ENCODE measurements around the gene OBP2A. TPM values are rescaled to one million over a fixed set of nuclear protein-coding genes. Genes with fewer than 3 reads are reported as not detected.
"Not testable (repeated sequence)": the region's sequence is repeated elsewhere in the genome, so short reads cannot be mapped to it uniquely, and the experiment has no call there.

The OBP2A gene
- total and polyA plus RNA-seq, 4 donors = not detected

DNA sequence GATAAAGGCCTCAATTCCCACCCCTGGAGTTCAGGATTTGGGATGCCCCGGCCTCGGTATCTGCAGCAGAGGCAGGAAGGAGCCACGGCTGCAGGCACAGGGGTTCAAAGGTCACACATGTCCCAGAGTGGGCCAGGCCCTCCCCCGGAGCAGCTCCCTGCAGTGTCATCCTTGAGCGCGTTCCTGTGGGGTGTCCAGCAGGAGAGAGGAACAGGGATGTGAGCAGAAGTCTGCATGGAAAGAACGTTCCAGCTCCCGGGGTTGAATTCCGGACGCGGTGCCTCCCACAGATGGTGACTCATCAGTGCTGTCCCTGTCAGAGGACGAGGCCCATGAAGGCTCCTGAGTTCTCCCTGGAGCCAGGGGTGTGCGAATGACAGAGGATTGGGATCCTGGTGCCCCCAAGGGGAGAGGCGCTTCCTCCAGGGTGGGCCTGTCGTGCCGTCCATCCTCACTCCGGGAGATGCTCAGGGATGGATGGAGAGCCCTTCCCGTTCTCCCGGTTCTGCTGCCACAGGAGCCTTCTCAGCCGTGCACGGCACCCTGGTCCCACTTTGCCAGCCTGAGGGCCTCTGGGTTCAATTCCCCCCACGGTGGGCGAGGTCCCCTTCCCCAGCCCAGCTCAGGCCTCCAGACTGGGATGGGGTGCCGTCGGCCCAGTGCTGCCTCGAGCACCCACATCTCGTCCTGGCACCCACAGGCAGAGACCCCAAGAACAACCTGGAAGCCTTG, 21.6 kb upstream of the OBP2A start:
- DNase-seq (peak in 1 of 2 donors; percentile 73), ATAC-seq (ENCODE audit: low FRiP score) (no peak)
- Histone ChIP-seq H3K27ac (ENCODE audit: low read depth in 1 of 2, low read length in 2 of 2) (no peak overlapping the region), H3K4me1 (ENCODE audit: control insufficient read depth in 1 of 2, insufficient read depth in 2 of 2, low read length in 2 of 2) (no peaks in the 10 kb centered on the region), H3K36me3 (ENCODE audit: control insufficient read depth in 1 of 2, insufficient read depth in 2 of 2, low read length in 1 of 2) (no peaks in the 10 kb centered on the region), H3K27me3 (ENCODE audit: control insufficient read depth in 1 of 2, insufficient read depth in 2 of 2, low read length in 1 of 2) (no peaks in the 10 kb centered on the region), H3K4me3 (ENCODE audit: low read length in 2 of 2) (no peak overlapping the region), H3K9me3 (ENCODE audit: control insufficient read depth, low read length) (no peaks in the 10 kb centered on the region)
- intact Hi-C loops (cut with DNase I) = no loop called here
- 66 to 68% methylated on average over 27 of the region's 27 CpGs for WGBS, 2 donors

DNA sequence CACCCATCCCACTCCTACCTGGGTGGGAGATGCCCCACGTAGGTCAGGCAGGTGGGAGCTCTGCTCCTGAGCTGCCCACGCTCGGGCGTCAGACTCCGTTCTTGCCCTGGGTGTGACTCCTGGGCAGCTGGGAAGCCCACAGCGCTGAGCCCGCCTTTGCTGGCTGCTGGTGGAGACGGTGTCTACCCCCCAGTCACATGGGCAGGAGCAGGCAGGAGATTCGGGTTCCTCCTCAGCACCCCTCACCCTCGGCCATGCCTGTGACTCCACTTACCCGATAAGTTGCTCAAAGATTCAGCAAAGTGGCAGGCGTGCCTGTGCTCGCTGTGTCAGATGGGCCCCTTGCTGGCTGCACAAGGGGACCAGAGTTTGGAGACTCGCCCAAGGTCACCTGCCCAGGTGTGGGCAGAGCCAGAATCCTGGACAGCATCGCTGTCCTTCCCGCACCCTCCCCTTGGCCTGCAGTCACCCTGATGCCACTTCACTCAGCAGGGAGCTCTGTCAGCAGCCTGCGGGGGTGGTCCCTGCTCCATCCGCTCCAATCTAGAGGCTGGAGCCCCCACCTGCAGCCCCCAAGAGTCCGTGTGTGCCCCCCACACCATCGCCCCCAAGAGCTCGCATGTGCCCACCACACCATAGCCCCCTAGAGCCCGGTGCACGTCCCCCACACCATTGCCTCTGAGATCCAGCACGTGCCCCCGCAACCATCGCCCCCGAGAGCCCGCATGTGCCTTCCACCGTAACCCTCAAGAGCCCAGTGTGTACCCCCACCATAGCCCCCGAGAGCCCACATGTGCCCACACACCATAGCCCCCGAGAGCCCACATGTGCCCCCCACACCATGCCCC, 20.5 kb upstream of the OBP2A start:
- WGBS, 2 donors = 83 to 86% methylated on average over 31 of the region's 31 CpGs
- Histone ChIP-seq H3K4me1 (ENCODE audit: control insufficient read depth in 1 of 2, insufficient read depth in 2 of 2, low read length in 2 of 2) (no peaks in the 10 kb centered on the region), H3K27me3 (ENCODE audit: control insufficient read depth in 1 of 2, insufficient read depth in 2 of 2, low read length in 1 of 2) (no peaks in the 10 kb centered on the region), H3K27ac (ENCODE audit: low read depth in 1 of 2, low read length in 2 of 2) (no peak overlapping the region), H3K36me3 (ENCODE audit: control insufficient read depth in 1 of 2, insufficient read depth in 2 of 2, low read length in 1 of 2) (no peaks in the 10 kb centered on the region), H3K9me3 (ENCODE audit: control insufficient read depth, low read length) (no peaks in the 10 kb centered on the region), H3K4me3 (ENCODE audit: low read length in 2 of 2) (no peak overlapping the region)
- DNase-seq = no peak
- intact Hi-C loops (cut with DNase I) = no loop called here
- ATAC-seq (ENCODE audit: low FRiP score) = no peak

DNA sequence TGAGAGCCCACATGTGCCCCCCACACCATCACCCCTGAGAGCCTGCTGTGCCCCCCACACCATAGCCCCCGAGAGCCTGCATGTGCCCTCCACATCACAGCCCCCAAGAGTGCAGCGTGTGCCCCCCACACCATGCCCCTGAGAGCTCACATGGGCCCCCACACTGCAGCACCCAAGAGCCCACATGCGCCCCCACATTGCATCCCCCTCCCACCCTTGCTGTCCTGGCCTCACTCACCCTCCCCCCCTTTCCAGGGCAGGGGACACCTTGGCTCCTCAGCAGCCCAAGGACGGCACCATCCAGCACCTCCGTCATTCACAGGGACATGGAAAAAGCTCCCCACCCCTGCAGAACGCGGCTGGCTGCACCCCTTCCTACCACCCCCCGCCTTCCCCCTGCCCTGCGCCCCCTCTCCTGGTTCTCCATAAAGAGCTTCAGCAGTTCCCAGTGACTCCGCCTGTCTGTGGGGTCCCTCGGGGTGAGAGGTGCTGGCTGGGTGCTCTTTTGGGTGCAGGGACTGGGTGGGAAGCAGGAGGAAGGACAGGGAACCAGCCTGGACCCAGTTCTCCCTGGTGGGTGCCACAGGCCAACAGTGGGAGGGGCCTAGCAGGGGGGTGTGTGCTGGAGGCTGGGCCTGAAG, 19.7 kb upstream of the OBP2A start:
- Histone ChIP-seq H3K9me3 (ENCODE audit: control insufficient read depth, low read length) (peaks cover 2% of the 10 kb centered on the region), H3K27me3 (ENCODE audit: control insufficient read depth in 1 of 2, insufficient read depth in 2 of 2, low read length in 1 of 2) (no peaks in the 10 kb centered on the region), H3K36me3 (ENCODE audit: control insufficient read depth in 1 of 2, insufficient read depth in 2 of 2, low read length in 1 of 2) (no peaks in the 10 kb centered on the region), H3K4me3 (ENCODE audit: low read length in 2 of 2) (no peak overlapping the region), H3K27ac (ENCODE audit: low read depth in 1 of 2, low read length in 2 of 2) (no peak overlapping the region), H3K4me1 (ENCODE audit: control insufficient read depth in 1 of 2, insufficient read depth in 2 of 2, low read length in 2 of 2) (no peaks in the 10 kb centered on the region)
- intact Hi-C loops (cut with DNase I) = no loop called here
- 77 to 79% methylated on average over 10 to 11 of the region's 11 CpGs for WGBS, 2 donors
- no peak for ATAC-seq (ENCODE audit: low FRiP score)
- no peak for DNase-seq

DNA sequence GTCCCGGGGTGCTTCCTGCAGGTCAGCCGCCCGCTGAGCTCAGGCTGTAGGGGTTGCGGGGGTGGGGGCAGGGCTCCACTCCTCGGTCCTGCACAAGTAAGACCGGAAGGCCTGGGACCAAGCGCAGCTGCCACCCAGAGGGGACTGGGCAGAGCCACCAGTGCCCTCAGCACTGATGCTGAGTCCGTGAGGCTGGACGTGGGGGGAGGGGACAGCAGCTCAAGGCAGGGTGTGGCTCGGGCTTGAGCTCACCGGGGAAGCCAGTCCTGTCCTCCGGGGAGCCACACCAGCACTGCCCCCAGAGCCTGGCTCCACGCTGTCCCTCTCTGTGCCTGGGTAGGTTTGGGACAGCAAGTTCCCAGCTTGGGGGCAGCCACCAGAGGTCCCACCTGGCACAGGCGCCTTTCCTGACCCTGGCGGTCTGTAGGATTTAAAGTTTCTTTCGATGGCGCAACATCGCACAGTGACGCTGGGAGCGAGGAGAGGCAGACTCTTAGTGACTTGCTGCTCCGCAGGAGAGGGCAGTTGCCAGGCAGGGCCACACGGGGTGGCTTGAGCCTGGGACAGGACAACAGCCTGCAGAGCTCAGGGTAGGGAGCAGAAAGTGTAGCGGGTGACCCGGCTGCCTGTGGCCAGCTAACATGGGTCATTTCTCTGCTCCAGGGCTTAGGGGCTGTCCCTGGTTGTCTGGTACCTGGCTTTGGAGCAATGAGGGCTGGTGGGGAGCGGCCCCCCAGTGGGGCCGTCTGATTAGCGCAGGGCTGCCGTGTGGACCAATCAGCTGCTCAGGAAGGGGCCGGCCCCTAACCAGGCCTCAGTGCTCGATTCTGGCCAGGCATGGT, 19.0 kb upstream of the OBP2A start:
- H3K27ac ChIP-seq (ENCODE audit: low read depth in 1 of 2, low read length in 2 of 2) = no peak overlapping the region
- no peak for ATAC-seq (ENCODE audit: low FRiP score)
- no peaks in the 10 kb centered on the region for H3K27me3 ChIP-seq (ENCODE audit: control insufficient read depth in 1 of 2, insufficient read depth in 2 of 2, low read length in 1 of 2)
- DNase-seq = no peak
- H3K4me3 ChIP-seq (ENCODE audit: low read length in 2 of 2) = no peak overlapping the region
- 68 to 70% methylated on average over 28 to 30 of the region's 30 CpGs for WGBS, 2 donors
- intact Hi-C loops (cut with DNase I) = no loop called here
- H3K4me1 ChIP-seq (ENCODE audit: control insufficient read depth in 1 of 2, insufficient read depth in 2 of 2, low read length in 2 of 2) = no peaks in the 10 kb centered on the region
- H3K36me3 ChIP-seq (ENCODE audit: control insufficient read depth in 1 of 2, insufficient read depth in 2 of 2, low read length in 1 of 2) = no peaks in the 10 kb centered on the region
- H3K9me3 ChIP-seq (ENCODE audit: control insufficient read depth, low read length) = peaks cover 2% of the 10 kb centered on the region

DNA sequence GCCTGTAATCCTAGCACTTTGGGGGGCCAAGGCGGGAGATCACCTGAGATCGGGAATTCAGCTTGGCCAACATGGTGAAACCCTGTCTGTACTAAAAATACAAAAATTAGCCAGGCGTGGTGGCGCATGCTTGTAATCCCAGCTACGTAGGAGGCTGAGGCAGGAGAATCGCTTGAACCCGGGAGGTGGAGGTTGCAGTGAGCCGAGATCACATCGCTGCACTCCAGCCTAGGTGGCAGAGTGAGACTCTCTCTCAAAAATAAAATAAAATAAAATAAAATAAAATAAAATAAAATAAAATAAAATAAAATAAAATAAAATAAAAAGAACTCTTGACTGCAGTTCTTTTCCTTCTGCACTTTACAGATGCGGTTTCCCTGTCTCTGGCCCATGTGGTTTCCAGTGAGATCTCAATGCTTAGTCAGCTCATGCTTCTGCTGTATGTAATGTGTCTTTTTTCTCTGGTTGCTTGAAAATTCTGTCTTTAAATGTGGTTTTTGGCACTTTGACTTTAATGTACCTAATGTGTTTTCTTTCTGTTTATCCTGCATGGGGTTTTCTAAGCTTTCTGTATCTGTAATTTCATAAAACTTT, 17.0 kb upstream of the OBP2A start:
- whole genome bisulfite sequencing, 2 donors = 94 to 95% methylated on average over 10 of the region's 10 CpGs
- H3K27me3 ChIP-seq (ENCODE audit: control insufficient read depth in 1 of 2, insufficient read depth in 2 of 2, low read length in 1 of 2); H3K4me3 ChIP-seq (ENCODE audit: low read length in 2 of 2); H3K27ac ChIP-seq (ENCODE audit: low read depth in 1 of 2, low read length in 2 of 2); H3K4me1 ChIP-seq (ENCODE audit: control insufficient read depth in 1 of 2, insufficient read depth in 2 of 2, low read length in 2 of 2); ATAC-seq (ENCODE audit: low FRiP score); H3K9me3 ChIP-seq (ENCODE audit: control insufficient read depth, low read length); H3K36me3 ChIP-seq (ENCODE audit: control insufficient read depth in 1 of 2, insufficient read depth in 2 of 2, low read length in 1 of 2); intact Hi-C loops (cut with DNase I); DNase-seq: not testable (repeated sequence)

DNA sequence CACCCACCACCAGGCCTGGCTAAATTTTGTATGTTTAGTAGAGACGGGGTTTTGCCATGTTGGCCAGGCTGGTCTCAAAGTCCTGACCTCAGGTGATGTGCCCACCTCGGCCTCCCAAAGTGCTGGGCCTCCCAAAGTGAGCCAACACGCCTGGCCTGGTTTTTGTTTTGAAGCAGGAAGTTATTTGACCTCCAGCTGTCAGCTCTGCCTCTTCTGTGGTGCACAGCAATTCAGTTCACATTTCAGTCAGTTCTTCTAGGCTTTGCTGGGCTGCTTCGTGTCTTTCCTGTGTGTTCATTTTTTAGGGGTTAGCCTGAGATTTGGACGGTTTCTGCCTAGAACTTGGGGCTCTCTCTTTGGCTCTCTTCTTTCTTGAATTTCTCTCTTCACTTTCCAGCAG, 15.8 kb upstream of the OBP2A start:
- intact Hi-C loops (cut with DNase I) = no loop called here
- Histone ChIP-seq H3K27me3 (ENCODE audit: control insufficient read depth in 1 of 2, insufficient read depth in 2 of 2, low read length in 1 of 2) (no peaks in the 10 kb centered on the region), H3K4me1 (ENCODE audit: control insufficient read depth in 1 of 2, insufficient read depth in 2 of 2, low read length in 2 of 2) (no peaks in the 10 kb centered on the region), H3K9me3 (ENCODE audit: control insufficient read depth, low read length) (peaks cover 2% of the 10 kb centered on the region), H3K36me3 (ENCODE audit: control insufficient read depth in 1 of 2, insufficient read depth in 2 of 2, low read length in 1 of 2) (no peaks in the 10 kb centered on the region), H3K27ac (ENCODE audit: low read depth in 1 of 2, low read length in 2 of 2) (no peak overlapping the region), H3K4me3 (ENCODE audit: low read length in 2 of 2) (no peak overlapping the region)
- ATAC-seq (ENCODE audit: low FRiP score) (no peak), DNase-seq (no peak)
- WGBS, 2 donors = 81 to 83% methylated on average over 5 of the region's 5 CpGs

DNA sequence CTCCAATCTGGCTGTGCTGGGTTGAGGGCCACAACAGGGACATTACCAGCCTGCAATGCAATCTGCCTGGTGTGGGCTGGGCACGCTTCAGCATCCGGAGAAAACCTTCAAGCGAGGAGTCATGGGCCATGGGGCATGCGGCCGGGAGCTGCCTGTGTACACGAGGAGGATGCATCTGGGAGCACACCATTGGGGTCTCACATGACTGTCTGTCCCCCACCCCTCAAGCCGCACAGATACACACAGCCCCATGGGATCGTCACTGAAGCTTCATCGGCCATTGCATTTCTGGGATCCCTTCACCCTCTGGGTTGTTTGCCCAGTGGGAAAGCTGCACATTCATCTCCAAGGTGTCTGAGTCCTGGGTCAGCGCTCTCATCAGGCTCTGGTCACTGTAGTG, 14.8 kb upstream of the OBP2A start:
- DNase-seq (no peak), ATAC-seq (ENCODE audit: low FRiP score) (no peak)
- H3K27me3 ChIP-seq (ENCODE audit: control insufficient read depth in 1 of 2, insufficient read depth in 2 of 2, low read length in 1 of 2) = no peaks in the 10 kb centered on the region
- peaks cover 2% of the 10 kb centered on the region for H3K9me3 ChIP-seq (ENCODE audit: control insufficient read depth, low read length)
- intact Hi-C loops (cut with DNase I) = no loop called here
- H3K27ac ChIP-seq (ENCODE audit: low read depth in 1 of 2, low read length in 2 of 2) = no peak overlapping the region
- no peak overlapping the region for H3K4me3 ChIP-seq (ENCODE audit: low read length in 2 of 2)
- 92 to 95% methylated on average over 10 of the region's 10 CpGs for WGBS, 2 donors
- H3K36me3 ChIP-seq (ENCODE audit: control insufficient read depth in 1 of 2, insufficient read depth in 2 of 2, low read length in 1 of 2) = no peaks in the 10 kb centered on the region
- H3K4me1 ChIP-seq (ENCODE audit: control insufficient read depth in 1 of 2, insufficient read depth in 2 of 2, low read length in 2 of 2) = no peaks in the 10 kb centered on the region

DNA sequence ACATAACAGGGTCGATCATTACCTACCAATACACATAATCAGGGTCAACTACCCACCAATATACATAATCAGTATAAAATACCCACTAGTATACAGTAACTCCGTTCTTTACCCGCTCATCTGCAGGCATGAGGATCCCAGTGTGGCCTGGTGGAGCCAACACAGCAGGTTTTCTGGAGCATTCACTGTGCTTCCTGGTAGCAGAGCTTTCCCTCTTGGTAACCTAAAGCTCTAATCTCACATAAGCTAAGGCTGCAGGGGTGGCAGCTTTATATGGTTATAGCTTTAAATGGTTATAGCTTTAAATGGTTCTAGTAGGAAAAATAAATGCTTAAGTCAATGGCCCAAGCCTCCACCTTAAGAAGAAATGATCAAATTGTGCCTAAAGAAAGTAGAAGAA, 12.8 kb upstream of the OBP2A start:
- Histone ChIP-seq H3K27ac (ENCODE audit: low read depth in 1 of 2, low read length in 2 of 2) (no peak overlapping the region), H3K36me3 (ENCODE audit: control insufficient read depth in 1 of 2, insufficient read depth in 2 of 2, low read length in 1 of 2) (no peaks in the 10 kb centered on the region), H3K9me3 (ENCODE audit: control insufficient read depth, low read length) (peaks cover 2% of the 10 kb centered on the region), H3K4me3 (ENCODE audit: low read length in 2 of 2) (no peak overlapping the region), H3K27me3 (ENCODE audit: control insufficient read depth in 1 of 2, insufficient read depth in 2 of 2, low read length in 1 of 2) (no peaks in the 10 kb centered on the region), H3K4me1 (ENCODE audit: control insufficient read depth in 1 of 2, insufficient read depth in 2 of 2, low read length in 2 of 2) (no peaks in the 10 kb centered on the region)
- intact Hi-C loops (cut with DNase I) = no loop called here
- no peak for ATAC-seq (ENCODE audit: low FRiP score)
- DNase-seq = no peak
- 95 to 99% methylated on average over 3 of the region's 3 CpGs for WGBS, 2 donors

All from aorta (tissue), 5 donors.